ENCODE results near the gene MS4A4E.

The MS4A4E gene

DNA sequence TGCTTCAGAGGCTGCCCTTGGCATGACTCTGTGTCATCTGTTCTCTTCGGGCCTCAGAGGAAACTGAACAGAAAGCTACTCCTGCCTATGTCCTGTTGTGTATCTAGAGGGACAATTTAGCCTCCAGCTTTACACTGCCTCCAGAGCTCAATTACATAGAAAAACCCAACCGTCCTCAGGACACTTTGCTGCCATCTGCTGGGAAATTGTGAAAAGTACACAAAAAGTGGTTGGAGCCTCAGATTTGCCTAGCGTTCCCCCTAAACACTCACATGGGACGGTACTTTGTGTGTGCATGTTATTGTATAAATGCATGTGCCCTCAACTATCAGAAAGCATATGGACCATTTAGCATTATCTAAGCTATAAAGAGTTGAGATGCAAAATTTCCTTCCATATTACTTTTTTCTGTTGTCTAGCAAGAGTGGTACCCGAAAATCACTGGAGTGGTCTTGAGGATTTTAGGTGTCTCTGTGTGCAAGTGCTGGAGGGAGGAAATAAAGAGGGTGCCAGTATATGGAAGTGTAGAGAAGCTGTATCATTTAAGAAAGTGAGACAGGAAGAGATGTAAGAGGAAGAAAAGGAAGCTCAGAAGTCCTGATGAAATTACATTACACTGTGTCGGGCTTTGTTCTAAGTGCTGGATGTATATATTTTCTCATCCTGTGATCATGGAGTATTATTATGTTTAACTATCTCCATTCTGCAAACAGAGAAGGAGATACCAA is 8.7 kb upstream of the MS4A4E start:
- H3K4me1 ChIP-seq = no peaks in the 10 kb centered on the region
- H3K4me2 ChIP-seq (ENCODE audit: low read length) = no peak overlapping the region
- H3K9me3 ChIP-seq (ENCODE audit: control insufficient read depth, low read length) = no peaks in the 10 kb centered on the region
- no peaks in the 10 kb centered on the region for H3K36me3 ChIP-seq (ENCODE audit: control insufficient read depth, insufficient read depth, low read length)
- TF ChIP-seq, protein P1, sequence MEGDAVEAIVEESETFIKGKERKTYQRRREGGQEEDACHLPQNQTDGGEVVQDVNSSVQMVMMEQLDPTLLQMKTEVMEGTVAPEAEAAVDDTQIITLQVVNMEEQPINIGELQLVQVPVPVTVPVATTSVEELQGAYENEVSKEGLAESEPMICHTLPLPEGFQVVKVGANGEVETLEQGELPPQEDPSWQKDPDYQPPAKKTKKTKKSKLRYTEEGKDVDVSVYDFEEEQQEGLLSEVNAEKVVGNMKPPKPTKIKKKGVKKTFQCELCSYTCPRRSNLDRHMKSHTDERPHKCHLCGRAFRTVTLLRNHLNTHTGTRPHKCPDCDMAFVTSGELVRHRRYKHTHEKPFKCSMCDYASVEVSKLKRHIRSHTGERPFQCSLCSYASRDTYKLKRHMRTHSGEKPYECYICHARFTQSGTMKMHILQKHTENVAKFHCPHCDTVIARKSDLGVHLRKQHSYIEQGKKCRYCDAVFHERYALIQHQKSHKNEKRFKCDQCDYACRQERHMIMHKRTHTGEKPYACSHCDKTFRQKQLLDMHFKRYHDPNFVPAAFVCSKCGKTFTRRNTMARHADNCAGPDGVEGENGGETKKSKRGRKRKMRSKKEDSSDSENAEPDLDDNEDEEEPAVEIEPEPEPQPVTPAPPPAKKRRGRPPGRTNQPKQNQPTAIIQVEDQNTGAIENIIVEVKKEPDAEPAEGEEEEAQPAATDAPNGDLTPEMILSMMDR (IDR thresholded peaks at IDR 0.05) = no peak
- no peak overlapping the region for H3K9ac ChIP-seq
- no peaks in the 10 kb centered on the region for H3K79me2 ChIP-seq
- no peak overlapping the region for H3K4me3 ChIP-seq (ENCODE audit: low read depth, low read length)
- no peak overlapping the region for H3K27ac ChIP-seq
- H3K27me3 ChIP-seq (ENCODE audit: control insufficient read depth, insufficient read depth, low read length) = no peaks in the 10 kb centered on the region
- H2AFZ ChIP-seq = no peak overlapping the region

GRCh38 chr11:60241786-60242185 is 1.2 kb downstream of the MS4A4E start:
- no peaks in the 10 kb centered on the region for H3K36me3 ChIP-seq (ENCODE audit: control insufficient read depth, insufficient read depth, low read length)
- H3K4me1 ChIP-seq = no peaks in the 10 kb centered on the region
- TF ChIP-seq, protein P1 (IDR thresholded peaks at IDR 0.05) = no peak
- no peaks in the 10 kb centered on the region for H3K79me2 ChIP-seq
- H3K4me3 ChIP-seq (ENCODE audit: low read depth, low read length) = no peak overlapping the region
- H3K27me3 ChIP-seq (ENCODE audit: control insufficient read depth, insufficient read depth, low read length) = no peaks in the 10 kb centered on the region
- no peaks in the 10 kb centered on the region for H3K9me3 ChIP-seq (ENCODE audit: control insufficient read depth, low read length)
- H3K4me2 ChIP-seq (ENCODE audit: low read length) = no peak overlapping the region
- no peak overlapping the region for H2AFZ ChIP-seq
- H3K27ac ChIP-seq = no peak overlapping the region
- no peak overlapping the region for H3K9ac ChIP-seq

DNA sequence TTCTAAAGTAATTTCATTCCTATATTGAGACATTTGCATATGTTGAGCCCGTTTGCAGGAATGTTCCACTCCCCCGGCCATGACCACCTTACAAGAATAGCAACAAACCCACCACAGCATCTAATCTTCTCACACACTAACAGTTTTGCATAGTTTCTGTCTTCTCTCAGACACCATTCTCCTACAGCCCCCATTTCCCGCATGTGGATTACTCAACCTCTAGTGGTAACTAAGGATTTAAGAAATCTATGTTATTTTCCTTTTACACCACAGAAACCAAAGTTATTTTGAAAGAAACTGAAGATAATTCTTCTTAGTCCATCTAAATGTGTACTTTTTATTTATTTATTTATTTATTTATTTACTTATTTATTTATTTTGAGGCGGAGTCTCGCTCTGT is 2.3 kb downstream of the MS4A4E start:
- TF ChIP-seq, protein P1 (IDR thresholded peaks at IDR 0.05) = no peak
- H2AFZ ChIP-seq = no peak overlapping the region
- H3K4me3 ChIP-seq (ENCODE audit: low read depth, low read length) = no peak overlapping the region
- H3K4me2 ChIP-seq (ENCODE audit: low read length) = no peak overlapping the region
- H3K79me2 ChIP-seq = no peaks in the 10 kb centered on the region
- H3K27ac ChIP-seq = no peak overlapping the region
- H3K9me3 ChIP-seq (ENCODE audit: control insufficient read depth, low read length) = no peaks in the 10 kb centered on the region
- no peaks in the 10 kb centered on the region for H3K36me3 ChIP-seq (ENCODE audit: control insufficient read depth, insufficient read depth, low read length)
- H3K27me3 ChIP-seq (ENCODE audit: control insufficient read depth, insufficient read depth, low read length) = no peaks in the 10 kb centered on the region
- no peak overlapping the region for H3K9ac ChIP-seq
- no peaks in the 10 kb centered on the region for H3K4me1 ChIP-seq

DNA sequence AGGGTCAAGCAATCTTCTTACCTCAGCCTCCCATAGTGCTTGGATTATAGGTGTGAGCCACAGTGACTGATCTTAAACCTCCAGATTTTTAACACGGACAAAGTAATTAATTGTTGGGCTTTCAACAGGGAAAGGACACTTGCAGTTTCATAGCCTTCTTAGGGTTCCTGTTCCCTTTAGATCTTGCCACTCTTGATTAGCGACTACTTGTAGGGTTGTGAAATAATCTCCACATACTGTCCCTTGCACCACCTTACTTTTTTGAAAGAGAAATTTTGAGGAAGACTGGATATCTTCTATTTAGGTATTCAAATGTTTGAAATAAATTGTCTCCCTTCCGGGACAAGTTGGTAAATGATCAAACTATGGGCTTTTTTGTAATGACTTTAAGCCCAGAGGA is 7.6 kb downstream of the MS4A4E start:
- no peak overlapping the region for H3K4me3 ChIP-seq (ENCODE audit: low read depth, low read length)
- no peak overlapping the region for H3K9ac ChIP-seq
- H3K4me1 ChIP-seq = no peaks in the 10 kb centered on the region
- no peaks in the 10 kb centered on the region for H3K79me2 ChIP-seq
- no peak overlapping the region for H3K27ac ChIP-seq
- no peak overlapping the region for H3K4me2 ChIP-seq (ENCODE audit: low read length)
- no peaks in the 10 kb centered on the region for H3K27me3 ChIP-seq (ENCODE audit: control insufficient read depth, insufficient read depth, low read length)
- no peaks in the 10 kb centered on the region for H3K9me3 ChIP-seq (ENCODE audit: control insufficient read depth, low read length)
- H3K36me3 ChIP-seq (ENCODE audit: control insufficient read depth, insufficient read depth, low read length) = no peaks in the 10 kb centered on the region
- H2AFZ ChIP-seq = no peak overlapping the region
- TF ChIP-seq, protein P1 (IDR thresholded peaks at IDR 0.05) = no peak

GRCh38 chr11:60230681-60231080 is 12.3 kb downstream of the MS4A4E start:
- no peaks in the 10 kb centered on the region for H3K9me3 ChIP-seq (ENCODE audit: control insufficient read depth, low read length)
- H3K79me2 ChIP-seq = no peaks in the 10 kb centered on the region
- no peak overlapping the region for H3K4me2 ChIP-seq (ENCODE audit: low read length)
- no peak overlapping the region for H2AFZ ChIP-seq
- TF ChIP-seq, protein P1 (IDR thresholded peaks at IDR 0.05) = no peak
- no peaks in the 10 kb centered on the region for H3K27me3 ChIP-seq (ENCODE audit: control insufficient read depth, insufficient read depth, low read length)
- no peaks in the 10 kb centered on the region for H3K36me3 ChIP-seq (ENCODE audit: control insufficient read depth, insufficient read depth, low read length)
- H3K4me1 ChIP-seq = no peaks in the 10 kb centered on the region
- H3K27ac ChIP-seq = no peak overlapping the region
- H3K9ac ChIP-seq = no peak overlapping the region
- no peak overlapping the region for H3K4me3 ChIP-seq (ENCODE audit: low read depth, low read length)
